Neural progenitor cell (in vitro differentiated cells): Measurements from ENCODE around the gene TTLL3.
"Not testable (repeated sequence)": the region's sequence is repeated elsewhere in the genome, so short reads cannot be mapped to it uniquely, and the experiment has no call there.

Experiments
- EZH2 ChIP-seq: fragments of 200-600 bp; sonication (generic); IDR thresholded peaks from 2 replicates; pipeline ENCODE4 v1.6.1; 2017; ENCODE audit warnings: antibody characterized with exemption, mild to moderate bottlenecking, moderate library complexity
- EZH2phosphoT487 ChIP-seq: fragments of 200-600 bp; sonication (generic); IDR thresholded peaks from 2 replicates; pipeline ENCODE4 v1.6.1; 2017; ENCODE audit warnings: antibody characterized with exemption
- TF ChIP-seq, protein P1 (sequence below): fragments of 200-600 bp; sonication (generic); IDR thresholded peaks from 2 replicates; pipeline ENCODE4 v1.5.1; 2017; ENCODE audit warnings: antibody characterized with exemption, mild to moderate bottlenecking

GRCh38 chr3:9771007-9771406 lies 39.1 kb upstream of the TTLL3 start:
- TF ChIP-seq, protein P1, sequence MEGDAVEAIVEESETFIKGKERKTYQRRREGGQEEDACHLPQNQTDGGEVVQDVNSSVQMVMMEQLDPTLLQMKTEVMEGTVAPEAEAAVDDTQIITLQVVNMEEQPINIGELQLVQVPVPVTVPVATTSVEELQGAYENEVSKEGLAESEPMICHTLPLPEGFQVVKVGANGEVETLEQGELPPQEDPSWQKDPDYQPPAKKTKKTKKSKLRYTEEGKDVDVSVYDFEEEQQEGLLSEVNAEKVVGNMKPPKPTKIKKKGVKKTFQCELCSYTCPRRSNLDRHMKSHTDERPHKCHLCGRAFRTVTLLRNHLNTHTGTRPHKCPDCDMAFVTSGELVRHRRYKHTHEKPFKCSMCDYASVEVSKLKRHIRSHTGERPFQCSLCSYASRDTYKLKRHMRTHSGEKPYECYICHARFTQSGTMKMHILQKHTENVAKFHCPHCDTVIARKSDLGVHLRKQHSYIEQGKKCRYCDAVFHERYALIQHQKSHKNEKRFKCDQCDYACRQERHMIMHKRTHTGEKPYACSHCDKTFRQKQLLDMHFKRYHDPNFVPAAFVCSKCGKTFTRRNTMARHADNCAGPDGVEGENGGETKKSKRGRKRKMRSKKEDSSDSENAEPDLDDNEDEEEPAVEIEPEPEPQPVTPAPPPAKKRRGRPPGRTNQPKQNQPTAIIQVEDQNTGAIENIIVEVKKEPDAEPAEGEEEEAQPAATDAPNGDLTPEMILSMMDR = not testable (repeated sequence)
- not testable (repeated sequence) for TF ChIP-seq EZH2, EZH2phosphoT487
